PC-9 (cell line): Measurements from ENCODE around the gene RNF125. TPM values are rescaled to one million over a fixed set of nuclear protein-coding genes. Genes with fewer than 3 reads are reported as not detected.

Source experiments
- BruUV-seq: library from RNA; stranded (reverse); fragments of 400-500 nt; replicated peaks from 2 replicates; lab custom pipeline; 2021; lab: Mats Ljungman, UMichigan
- CTCF ChIA-PET: fragments of 300-600 bp; sonication (Branson Sonifier 250); formaldehyde crosslinking; loops from one replicate; lab custom pipeline; 2022; ENCODE audit warnings: antibody characterized with exemption; lab: Charles Lee
- POLR2A ChIA-PET: fragments of 300-600 bp; sonication (Branson Sonifier 250); formaldehyde crosslinking; loops from one replicate; lab custom pipeline; 2022; ENCODE audit warnings: antibody characterized with exemption; ENCODE audit not compliant: unreplicated experiment; lab: Charles Lee
- DNase-seq, 2 experiments: peaks; one replicate each; pipeline versions ENCODE4 v3.0.0 to v3.0.0-alpha.2; 2015 to 2022; ENCODE audit warnings: mixed read lengths in 1 of 2
- H2AFZ ChIP-seq: fragments of 200-600 bp; sonication (generic); 2 replicates; pipeline ENCODE4 v1.8.1; 2017; ENCODE audit warnings: antibody characterized with exemption
- H3F3A ChIP-seq: fragments of 200-600 bp; sonication (generic); 2 replicates; pipeline ENCODE4 v1.8.1; 2017; ENCODE audit warnings: antibody characterized with exemption, mild to moderate bottlenecking, low read depth; ENCODE audit not compliant: insufficient read depth
- H3K27ac ChIP-seq: fragments of 200-600 bp; sonication (generic); 2 replicates; pipeline ENCODE4 v1.6.1; 2016; ENCODE audit warnings: mixed run types
- H3K27me3 ChIP-seq: fragments of 200-600 bp; sonication (generic); 2 replicates; pipeline ENCODE4 v1.6.1; 2016; ENCODE audit warnings: low read depth, mixed run types; ENCODE audit not compliant: insufficient read depth
- H3K36me3 ChIP-seq: fragments of 200-600 bp; sonication (generic); 2 replicates; pipeline ENCODE4 v1.6.1; 2016; ENCODE audit warnings: low read depth, mixed run types
- H3K4me1 ChIP-seq: fragments of 200-600 bp; sonication (generic); replicated peaks from 2 replicates; pipeline ENCODE4 v1.6.1; 2016; ENCODE audit warnings: mixed run types; ENCODE audit not compliant: insufficient read depth
- H3K4me2 ChIP-seq: fragments of 200-600 bp; sonication (generic); 2 replicates; pipeline ENCODE4 v1.6.1; 2017; ENCODE audit warnings: mixed run types
- H3K4me3 ChIP-seq: fragments of 200-600 bp; sonication (generic); 2 replicates; pipeline ENCODE4 v1.6.1; 2016; ENCODE audit warnings: mixed run types
- H3K79me2 ChIP-seq: fragments of 200-600 bp; sonication (generic); 2 replicates; pipeline ENCODE4 v1.6.1; 2017; ENCODE audit warnings: low read depth, mixed run types
- H3K9me2 ChIP-seq: fragments of 200-600 bp; sonication (generic); 2 replicates; pipeline ENCODE4 v1.8.1; 2017; ENCODE audit warnings: mild to moderate bottlenecking; ENCODE audit not compliant: insufficient read depth
- H3K9me3 ChIP-seq: fragments of 200-600 bp; sonication (generic); 2 replicates; pipeline ENCODE4 v1.8.1; 2016; ENCODE audit warnings: low read depth; ENCODE audit not compliant: insufficient read depth
- H4K20me1 ChIP-seq: fragments of 200-600 bp; sonication (generic); 2 replicates; pipeline ENCODE4 v1.8.1; 2017; ENCODE audit not compliant: insufficient read depth
- CTCF ChIP-seq: fragments of 200-600 bp; sonication (generic); conservative IDR thresholded peaks from 2 replicates; pipeline ENCODE4 v1.6.1; 2017; ENCODE audit warnings: mixed run types, antibody characterized with exemption, mild to moderate bottlenecking, moderate library complexity
- EZH2 ChIP-seq: fragments of 200-600 bp; sonication (generic); IDR thresholded peaks from 2 replicates; pipeline ENCODE4 v1.8.0; 2017; ENCODE audit warnings: antibody characterized with exemption, low read depth
- intact Hi-C: fragments of 100-400 bp; cut with micrococcal nuclease; formaldehyde crosslinking; loops from one replicate; pipeline ENCODE4 v1.10.0; 2022; ENCODE audit not compliant: unreplicated experiment
- total RNA-seq: library from RNA; stranded (reverse); gene quantifications from 2 replicates; pipeline ENCODE4 v1.2.3, GENCODE V29; 2021

RNF125 gene
- total RNA-seq, 1 experiment from 2014 or later, result 0.15 TPM

GRCh38 chr18:31979714-31980113, 38.9 kb upstream of the RNF125 start:
- no peak for TF ChIP-seq CTCF
- TF ChIP-seq EZH2, result no peak
- no peaks in the 10 kb centered on the region for H3F3A ChIP-seq
- intact Hi-C loops, result no loop called here
- CTCF ChIA-PET, result no interaction called here
- H3K79me2 ChIP-seq, result no peaks in the 10 kb centered on the region
- H4K20me1 ChIP-seq, result no peaks in the 10 kb centered on the region
- H3K9me2 ChIP-seq, result no peaks in the 10 kb centered on the region
- no peaks in the 10 kb centered on the region for H3K36me3 ChIP-seq
- POLR2A ChIA-PET, result no interaction called here
- no peak overlapping the region for H3K4me3 ChIP-seq
- no peak overlapping the region for H2AFZ ChIP-seq
- no peak for DNase-seq
- BruUV-seq, result no TSS peak
- no peaks in the 10 kb centered on the region for H3K9me3 ChIP-seq
- no peaks in the 10 kb centered on the region for H3K4me1 ChIP-seq
- H3K4me2 ChIP-seq, result no peak overlapping the region
- H3K27me3 ChIP-seq, result no peaks in the 10 kb centered on the region
- H3K27ac ChIP-seq, result no peak overlapping the region

DNA sequence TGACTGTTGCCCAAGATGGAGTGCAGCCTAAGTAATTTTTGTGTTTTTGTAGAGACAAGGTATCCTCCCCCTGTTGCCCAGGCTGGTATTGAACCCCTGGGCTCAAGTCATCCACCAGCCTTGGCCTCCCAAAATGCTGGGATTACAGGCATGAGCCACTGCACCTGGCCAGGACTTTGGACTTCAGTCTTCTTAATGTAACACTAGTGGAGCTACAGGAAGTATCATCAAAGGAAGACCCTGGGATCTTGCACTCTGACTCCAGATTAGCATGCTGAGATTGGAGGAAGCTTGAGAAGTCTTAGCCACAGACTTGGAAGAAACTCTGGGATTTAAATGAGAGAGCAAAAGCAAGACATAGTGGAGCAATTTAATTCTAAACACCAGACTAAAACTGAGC, 37.8 kb upstream of the RNF125 start:
- Histone ChIP-seq H4K20me1 (no peaks in the 10 kb centered on the region), H3K36me3 (no peaks in the 10 kb centered on the region), H2AFZ (no peak overlapping the region), H3K79me2 (no peaks in the 10 kb centered on the region), H3K27ac (no peak overlapping the region), H3K9me2 (no peaks in the 10 kb centered on the region), H3K9me3 (no peaks in the 10 kb centered on the region), H3K4me3 (no peak overlapping the region), H3K4me1 (no peaks in the 10 kb centered on the region), H3K4me2 (no peak overlapping the region), H3F3A (no peaks in the 10 kb centered on the region), H3K27me3 (no peaks in the 10 kb centered on the region)
- POLR2A ChIA-PET, result no interaction called here
- DNase-seq, result no peak
- BruUV-seq, result no TSS peak
- CTCF ChIA-PET, result no interaction called here
- TF ChIP-seq EZH2, result no peak
- intact Hi-C loops, result no loop called here

DNA sequence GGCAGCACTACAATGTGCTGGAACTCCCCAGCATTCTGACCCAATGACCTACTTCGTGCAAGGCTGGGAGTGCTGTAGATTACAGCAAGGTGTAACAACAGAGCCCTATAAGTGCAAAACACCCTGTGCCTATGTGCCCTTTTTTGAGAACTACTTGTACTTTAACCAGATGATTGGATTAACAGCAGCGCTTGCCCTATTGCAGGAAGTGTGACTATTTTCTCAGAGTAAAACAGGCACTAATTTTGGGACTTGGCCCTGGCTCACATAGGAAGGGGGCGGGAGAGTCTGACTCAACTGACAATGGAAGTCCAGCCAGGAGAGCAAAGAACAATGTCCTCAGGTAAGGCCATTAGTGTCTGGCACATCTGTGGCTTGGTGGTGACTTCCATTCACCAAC, 35.6 kb upstream of the RNF125 start:
- ChIA-PET POLR2A (no interaction called here), CTCF (no interaction called here)
- no peaks in the 10 kb centered on the region for H3K36me3 ChIP-seq
- H3F3A ChIP-seq, result no peaks in the 10 kb centered on the region
- H3K27me3 ChIP-seq, result no peaks in the 10 kb centered on the region
- no peaks in the 10 kb centered on the region for H3K9me3 ChIP-seq
- no peaks in the 10 kb centered on the region for H3K9me2 ChIP-seq
- no peak overlapping the region for H3K4me2 ChIP-seq
- intact Hi-C loops, result no loop called here
- H2AFZ ChIP-seq, result no peak overlapping the region
- H3K4me1 ChIP-seq, result no peaks in the 10 kb centered on the region
- no peak overlapping the region for H3K4me3 ChIP-seq
- no peak overlapping the region for H3K27ac ChIP-seq
- DNase-seq, result no peak
- no peaks in the 10 kb centered on the region for H4K20me1 ChIP-seq
- no TSS peak for BruUV-seq
- H3K79me2 ChIP-seq, result no peaks in the 10 kb centered on the region
- TF ChIP-seq EZH2 (no peak), CTCF (no peak)

- CTCF ChIA-PET, result no interaction called here
Measured at GRCh38 chr18:31983976-31984375, 34.6 kb upstream of the RNF125 start.

More at GRCh38 chr18:31983976-31984375, 34.6 kb upstream of the RNF125 start:
- Histone ChIP-seq H2AFZ (no peak overlapping the region), H3K4me3 (no peak overlapping the region), H3K27me3 (no peaks in the 10 kb centered on the region), H3K4me1 (no peaks in the 10 kb centered on the region), H4K20me1 (no peaks in the 10 kb centered on the region), H3K36me3 (no peaks in the 10 kb centered on the region), H3F3A (no peaks in the 10 kb centered on the region), H3K9me2 (no peaks in the 10 kb centered on the region), H3K4me2 (no peak overlapping the region), H3K9me3 (no peaks in the 10 kb centered on the region), H3K79me2 (no peaks in the 10 kb centered on the region), H3K27ac (no peak overlapping the region)
- TF ChIP-seq CTCF, result no peak
- no peak for TF ChIP-seq EZH2
- POLR2A ChIA-PET, result no interaction called here
- intact Hi-C loops, result no loop called here
- BruUV-seq, result no TSS peak
- DNase-seq, result no peak
